Activated CD4-positive, alpha-beta T cell treated with anti-CD3 and anti-CD28 coated beads for 1 hour (primary cell): Measurements from ENCODE around the gene KDM1A.

ENCODE experiments used
- DNase-seq: peaks from one replicate; pipeline ENCODE4 v3.0.0-alpha.2; 2020

Gene KDM1A

GRCh38 chr1:23018661-23019093 is 591 bp upstream of the KDM1A start:
- no peak for DNase-seq

- DNase-seq = peak; percentile 7
Measured at GRCh38 chr1:23019863-23020625, 776 bp downstream of the KDM1A start.

- DNase-seq = no peak
Measured at GRCh38 chr1:23020706-23021405, 1.6 kb downstream of the KDM1A start.

GRCh38 chr1:23021834-23022233 is 2.6 kb downstream of the KDM1A start:
- DNase-seq = no peak

GRCh38 chr1:23023174-23023845 is 4.0 kb downstream of the KDM1A start:
- no peak for DNase-seq

- DNase-seq = no peak
Measured at GRCh38 chr1:23026568-23026967, 7.3 kb downstream of the KDM1A start.

- no peak for DNase-seq
Measured at GRCh38 chr1:23027352-23027907, 8.2 kb downstream of the KDM1A start.

GRCh38 chr1:23029337-23029736 is 10.1 kb downstream of the KDM1A start:
- no peak for DNase-seq

- no peak for DNase-seq
Measured at GRCh38 chr1:23035823-23036452, 16.7 kb downstream of the KDM1A start.

GRCh38 chr1:23037081-23037740 is 17.9 kb downstream of the KDM1A start:
- no peak for DNase-seq

- no peak for DNase-seq
Measured at GRCh38 chr1:23039308-23039826, 20.1 kb downstream of the KDM1A start.

- DNase-seq = no peak
Measured at GRCh38 chr1:23040509-23040908, 21.2 kb downstream of the KDM1A start.

- no peak for DNase-seq
Measured at GRCh38 chr1:23044035-23044434, 24.8 kb downstream of the KDM1A start.

- DNase-seq = no peak
Measured at GRCh38 chr1:23050201-23050600, 30.9 kb downstream of the KDM1A start.

- no peak for DNase-seq
Measured at GRCh38 chr1:23051290-23051909, 32.1 kb downstream of the KDM1A start.

GRCh38 chr1:23057301-23057700 is 38.0 kb downstream of the KDM1A start:
- DNase-seq = no peak

- DNase-seq = no peak
Measured at GRCh38 chr1:23062271-23062670, 43.0 kb downstream of the KDM1A start.

GRCh38 chr1:23065385-23065784 is 46.1 kb downstream of the KDM1A start:
- DNase-seq = no peak

- no peak for DNase-seq
Measured at GRCh38 chr1:23066075-23066474, 46.8 kb downstream of the KDM1A start.

GRCh38 chr1:23069149-23069548 is 49.9 kb downstream of the KDM1A start:
- DNase-seq = no peak

GRCh38 chr1:23069675-23070074 is 50.4 kb downstream of the KDM1A start:
- DNase-seq = no peak

- DNase-seq = no peak
Measured at GRCh38 chr1:23074012-23074411, 54.7 kb downstream of the KDM1A start.
